NCI-H2196 treated with DMSO at 0.1 percent for 48 hours (cell line): ENCODE measurements around the gene LMBRD1.
"Not testable (repeated sequence)": the region's sequence is repeated elsewhere in the genome, so short reads cannot be mapped to it uniquely, and the experiment has no call there.

Source experiments
- DNase-seq: peaks from one replicate; lab custom pipeline; 2025; ENCODE audit not compliant: unreplicated experiment; lab: John Stamatoyannopoulos, UW

Gene LMBRD1

DNA sequence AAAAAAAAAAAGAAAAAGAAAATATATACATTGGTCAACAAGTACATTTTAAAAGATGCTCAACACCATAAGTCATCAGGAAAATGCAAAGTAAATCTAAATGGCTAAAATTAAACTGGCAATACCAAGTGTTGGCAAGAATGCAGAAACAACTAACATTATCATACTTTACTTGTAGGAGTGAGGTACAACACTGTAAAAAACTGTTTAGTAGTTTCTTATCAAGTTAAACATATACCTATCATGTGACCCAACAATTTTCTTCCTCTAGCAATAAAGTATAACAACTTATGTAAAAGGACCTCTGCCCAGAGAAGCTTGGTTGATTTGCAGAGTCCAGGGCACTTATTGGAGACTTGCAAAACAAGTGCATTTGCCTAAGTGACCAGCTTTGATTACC is 40.4 kb downstream of the LMBRD1 start:
- no peak for DNase-seq

- no peak for DNase-seq
Measured at GRCh38 chr6:69735027-69735426, 61.8 kb downstream of the LMBRD1 start.

DNA sequence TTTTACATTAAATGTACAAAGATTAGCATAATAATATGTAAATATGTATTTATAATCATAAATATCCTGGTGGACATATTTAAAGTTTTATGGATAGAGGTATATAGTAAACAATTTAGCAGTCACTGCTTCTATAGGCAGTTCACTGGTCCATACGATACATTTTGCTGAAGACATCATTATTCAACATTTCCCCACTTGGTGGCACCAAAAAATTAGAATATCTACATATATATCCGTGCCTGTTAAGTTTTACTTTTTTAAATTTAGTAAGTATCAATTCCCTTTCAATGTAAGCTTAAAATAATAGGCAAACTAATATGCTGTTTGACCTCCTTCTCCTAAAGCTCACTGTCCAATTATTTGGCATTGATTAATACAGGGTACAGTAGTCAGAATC is 64.2 kb downstream of the LMBRD1 start:
- no peak for DNase-seq

GRCh38 chr6:69732045-69732444 is 64.8 kb downstream of the LMBRD1 start:
- no peak for DNase-seq

DNA sequence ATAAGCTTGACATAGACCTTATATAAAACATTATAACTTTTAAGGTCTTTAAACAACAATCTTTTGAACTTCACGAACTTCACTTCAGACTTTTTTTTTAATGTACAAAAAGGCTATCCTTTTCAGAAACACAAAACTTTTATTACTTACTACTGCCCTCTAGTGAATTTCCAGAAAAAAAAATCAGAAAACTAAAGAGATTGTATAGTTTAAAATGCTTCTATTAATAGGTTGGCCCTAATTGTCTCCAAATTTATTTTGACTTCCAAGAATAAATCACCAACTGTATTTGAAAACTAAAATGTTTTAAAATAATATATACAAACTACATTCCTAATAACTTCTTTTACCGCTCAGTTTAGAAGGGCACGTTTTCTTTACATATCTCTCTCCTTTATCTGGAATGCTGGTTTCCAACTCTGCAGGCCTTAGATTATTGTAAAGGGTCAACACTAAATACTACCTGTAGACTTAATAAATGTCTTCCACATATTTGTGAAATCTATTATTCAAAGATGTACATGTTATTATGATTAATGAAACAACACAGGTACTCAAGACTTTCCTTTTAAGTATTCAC is 66.8 kb downstream of the LMBRD1 start:
- DNase-seq, result no peak

DNA sequence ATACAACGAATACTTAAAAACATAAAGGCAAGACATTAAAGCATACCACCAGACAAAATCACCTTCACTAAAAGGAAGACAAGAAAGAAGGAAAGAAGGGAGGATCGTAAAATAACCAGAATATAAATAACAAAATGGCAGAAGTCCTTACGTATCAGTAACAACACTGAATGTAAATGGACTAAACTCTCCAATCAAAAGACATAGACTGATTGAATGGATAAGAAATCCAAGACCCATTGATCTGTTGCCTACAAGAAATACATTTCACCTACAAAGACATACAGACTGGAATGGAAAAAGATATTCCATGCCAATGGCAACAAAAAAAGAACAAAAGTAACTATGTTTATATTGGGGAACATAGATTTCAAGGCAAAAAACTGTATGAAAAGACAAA is 74.1 kb downstream of the LMBRD1 start:
- DNase-seq, result no peak

GRCh38 chr6:69719602-69720193 is 77.1 kb downstream of the LMBRD1 start:
- no peak for DNase-seq

DNA sequence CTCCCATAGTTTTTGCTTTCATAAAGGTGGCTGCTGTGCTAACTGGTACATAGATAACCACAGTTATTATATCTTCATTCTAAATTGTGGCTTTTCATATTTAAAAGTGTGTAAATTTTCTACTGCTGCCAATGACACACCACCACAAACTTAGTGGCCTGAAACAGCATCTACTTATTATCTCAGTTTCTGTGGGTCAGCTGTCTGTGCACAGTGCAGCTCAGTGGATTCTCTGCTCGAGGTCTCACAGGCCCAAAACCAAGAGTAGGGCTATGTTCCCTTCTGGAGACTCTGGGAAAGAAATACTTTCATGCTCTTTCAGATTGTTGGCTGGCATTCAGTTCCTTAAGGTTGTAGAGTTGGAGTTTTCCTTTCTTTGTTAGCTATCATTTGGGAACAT is 90.1 kb downstream of the LMBRD1 start:
- DNase-seq, result no peak

DNA sequence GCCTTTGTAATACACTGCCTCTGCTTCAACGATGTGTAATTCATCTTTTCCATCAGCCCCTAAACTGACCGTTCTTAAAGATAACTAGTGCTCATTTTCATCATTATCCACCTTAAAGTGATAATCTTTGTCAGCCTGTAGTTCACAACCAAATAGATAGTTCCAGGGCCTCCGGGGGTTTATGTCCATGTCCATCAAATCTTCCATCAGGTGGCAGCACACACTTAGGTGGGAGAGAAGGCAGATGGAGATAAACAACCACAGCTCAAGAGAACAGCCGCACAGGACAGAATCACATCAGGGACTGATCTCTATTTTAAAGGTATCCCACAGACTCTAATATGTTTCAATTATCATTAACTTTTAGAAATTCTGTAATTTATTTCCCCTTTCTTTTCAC is 90.9 kb downstream of the LMBRD1 start:
- DNase-seq, result no peak

DNA sequence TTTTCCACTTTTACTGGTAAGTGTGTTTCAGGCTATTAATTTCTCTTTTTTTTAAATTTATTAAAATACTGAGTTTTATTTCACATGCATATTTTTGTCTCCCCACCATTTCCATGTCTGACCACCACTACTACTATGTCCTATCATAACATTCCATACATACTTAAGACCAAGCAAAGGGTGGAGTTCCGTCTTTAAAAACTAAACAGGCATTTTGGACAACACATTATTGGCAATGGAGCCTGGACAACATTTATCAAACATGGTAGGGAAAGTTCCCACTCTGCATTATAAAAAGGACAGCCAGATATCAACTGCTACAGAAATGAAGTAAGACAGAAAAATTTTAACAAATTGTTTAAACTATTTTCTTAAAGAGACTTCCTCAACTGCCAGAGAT is 91.9 kb downstream of the LMBRD1 start:
- no peak for DNase-seq

DNA sequence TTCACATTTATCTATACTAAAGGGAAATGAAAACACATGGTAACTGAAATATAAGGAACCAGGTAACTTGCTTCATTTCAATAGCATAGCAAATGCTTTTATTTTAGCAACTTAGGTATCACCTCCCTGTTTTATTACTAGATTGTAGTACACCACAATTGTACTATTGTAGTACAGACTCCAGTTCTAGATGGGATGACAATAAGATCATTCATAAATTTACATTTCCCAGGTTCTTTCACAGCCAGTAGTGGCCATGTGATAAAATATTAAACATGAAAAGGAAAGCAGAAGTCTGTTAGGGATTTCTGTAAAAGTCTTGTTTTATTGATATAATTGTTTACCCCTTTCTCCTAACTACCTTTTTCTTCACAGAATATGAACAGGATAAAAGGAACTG is 97.2 kb downstream of the LMBRD1 start:
- DNase-seq, result no peak

DNA sequence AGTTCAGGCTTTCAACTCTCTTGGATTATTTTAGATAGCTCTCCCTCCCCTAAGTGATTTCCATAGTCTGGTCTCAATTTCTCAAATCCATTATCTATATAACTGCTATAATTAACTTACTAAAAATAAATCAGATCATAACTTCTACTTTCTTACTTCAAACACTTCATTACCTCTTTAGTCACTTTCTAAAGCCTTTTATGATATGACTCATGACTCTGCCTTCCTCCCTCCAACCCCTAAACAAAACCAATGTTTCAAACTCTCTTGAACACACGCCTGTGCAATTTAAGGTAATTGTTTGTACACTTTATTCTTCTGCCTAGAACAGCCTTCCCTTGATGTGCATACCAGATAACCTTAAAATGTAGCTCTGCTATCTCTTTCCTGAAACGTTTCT is 100.5 kb downstream of the LMBRD1 start:
- no peak for DNase-seq

DNA sequence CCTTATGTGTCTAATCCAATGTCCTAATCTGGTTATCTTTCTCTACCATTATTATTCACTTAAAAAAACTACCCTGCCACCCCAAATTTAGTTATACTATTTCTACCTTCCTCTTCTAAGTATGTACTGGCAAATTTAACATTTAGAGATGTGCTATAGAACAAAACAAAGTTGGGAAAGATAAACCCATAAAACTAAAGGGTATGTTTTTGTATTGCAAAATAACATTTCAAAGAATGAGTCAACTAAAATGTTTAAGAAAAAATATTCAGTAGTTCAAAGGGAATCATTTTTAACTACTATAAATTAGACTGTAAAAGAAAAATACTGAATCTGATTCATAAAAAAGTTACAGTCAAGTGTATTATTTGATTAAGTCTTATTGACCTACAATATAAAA is 103.0 kb downstream of the LMBRD1 start:
- no peak for DNase-seq

DNA sequence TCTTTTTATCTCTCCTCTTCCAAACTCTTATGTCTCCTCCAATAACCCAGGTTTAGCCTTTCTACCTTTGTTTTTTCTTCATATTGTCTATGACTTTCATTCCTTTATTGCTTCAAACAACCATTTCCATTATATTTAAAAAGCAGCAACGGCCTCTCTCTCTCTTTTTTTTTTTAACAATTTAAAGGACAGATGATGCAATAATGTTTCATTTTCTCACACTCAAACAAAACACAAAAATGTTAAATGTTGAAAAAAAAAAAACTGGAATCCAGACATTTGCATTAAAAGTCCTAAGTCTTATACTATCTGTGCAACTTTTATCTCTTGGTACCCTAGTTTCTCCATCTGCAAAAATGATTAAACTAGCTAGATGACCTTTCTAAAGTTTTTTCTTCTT is 105.8 kb downstream of the LMBRD1 start:
- no peak for DNase-seq

GRCh38 chr6:69680302-69680701 is 116.5 kb downstream of the LMBRD1 start:
- DNase-seq, result no peak

- DNase-seq, result no peak
Measured at GRCh38 chr6:69673298-69673697, 123.5 kb downstream of the LMBRD1 start.

DNA sequence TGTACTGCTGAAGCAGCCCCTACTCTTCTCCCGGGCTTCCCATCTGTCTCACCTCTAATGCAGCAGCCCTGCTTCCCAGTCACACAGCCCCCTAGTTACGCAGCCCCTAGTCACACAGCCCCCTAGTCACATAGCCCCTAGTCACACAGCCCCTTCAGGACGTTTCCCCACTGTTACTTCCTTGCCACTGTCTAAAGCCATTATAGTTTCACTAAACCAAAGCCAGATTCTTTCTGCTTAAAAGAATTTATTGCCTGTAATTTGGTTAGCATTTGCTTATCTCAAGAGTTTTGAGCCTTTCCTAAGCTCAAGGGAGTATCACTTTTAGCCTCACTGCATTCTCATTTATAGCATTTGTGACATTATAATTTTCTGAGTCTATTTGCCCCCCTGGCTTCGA is 127.9 kb downstream of the LMBRD1 start:
- DNase-seq, result no peak

DNA sequence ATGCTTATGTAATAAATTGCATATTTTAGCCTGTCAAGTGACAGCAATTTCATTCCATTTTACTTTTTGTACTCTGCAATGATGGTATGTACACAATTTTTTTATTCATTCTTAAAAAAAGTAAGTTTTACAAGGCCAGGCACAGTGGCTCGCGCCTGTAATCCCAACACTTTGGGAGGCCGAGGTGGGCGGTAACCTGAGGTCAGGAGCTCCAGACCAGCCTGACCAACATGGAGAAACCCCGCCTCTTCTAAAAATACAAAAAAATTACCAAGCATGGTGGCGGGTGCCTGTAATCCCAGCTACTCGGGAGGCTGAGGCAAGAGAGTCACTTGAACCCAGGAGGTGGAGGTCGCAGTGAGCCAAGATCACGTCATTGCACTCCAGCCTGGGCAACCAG is 130.0 kb downstream of the LMBRD1 start:
- not testable (repeated sequence) for DNase-seq

DNA sequence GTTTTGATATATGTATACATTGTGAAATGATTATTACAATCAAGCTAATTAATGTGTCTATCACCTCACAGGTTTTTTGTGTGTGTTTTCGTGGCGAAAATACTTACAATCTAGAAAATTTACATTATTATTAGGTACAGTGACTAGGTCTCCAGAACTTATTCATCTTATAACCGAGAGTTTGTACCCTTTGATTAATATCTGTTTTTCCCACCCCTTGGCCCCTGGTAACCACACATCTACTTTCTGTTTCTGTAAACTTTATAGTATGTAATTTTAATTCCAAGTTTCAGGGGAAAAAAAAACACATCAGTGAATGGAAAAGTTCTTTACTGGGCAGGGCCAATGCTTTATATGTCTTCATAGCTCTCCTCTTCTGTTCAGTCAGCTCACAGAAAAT is 131.4 kb downstream of the LMBRD1 start:
- DNase-seq, result no peak

DNA sequence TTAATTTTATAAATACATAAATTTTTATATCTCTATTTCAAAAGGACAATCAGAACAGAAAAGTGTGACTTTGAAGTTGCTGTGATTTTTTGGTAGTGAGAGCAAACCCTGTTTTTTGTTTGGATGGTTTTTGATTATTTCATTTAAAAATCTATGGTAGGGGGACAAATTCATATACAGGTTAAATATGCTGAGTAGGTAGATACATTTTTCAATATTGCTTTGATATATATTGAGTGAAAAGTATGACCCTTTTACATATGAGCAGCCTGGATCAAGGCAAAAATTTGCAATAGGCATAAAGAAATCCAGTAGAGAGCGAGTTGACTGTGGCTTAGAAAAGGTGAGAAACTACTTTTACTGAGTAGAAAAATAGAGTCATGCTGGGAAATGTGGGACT is 132.3 kb downstream of the LMBRD1 start:
- no peak for DNase-seq

DNA sequence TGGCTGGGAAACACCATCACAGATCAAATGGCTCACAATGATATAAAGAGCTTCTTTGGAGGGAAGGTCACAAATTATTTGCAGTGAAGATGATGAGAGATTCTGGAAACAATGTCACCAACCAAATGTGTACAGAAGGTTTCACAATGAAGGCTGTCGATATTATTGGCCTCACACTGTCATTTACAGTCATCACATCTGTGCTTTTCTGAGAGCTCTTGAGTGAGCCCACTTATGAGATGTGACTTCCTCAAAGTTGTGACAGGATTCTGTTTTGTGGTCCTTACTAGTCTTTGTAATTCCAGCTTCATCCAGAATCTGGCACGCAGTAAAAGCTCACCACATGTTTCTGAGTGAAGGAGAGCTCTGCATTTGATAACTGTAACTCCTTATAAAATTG is 133.6 kb downstream of the LMBRD1 start:
- DNase-seq, result no peak

DNA sequence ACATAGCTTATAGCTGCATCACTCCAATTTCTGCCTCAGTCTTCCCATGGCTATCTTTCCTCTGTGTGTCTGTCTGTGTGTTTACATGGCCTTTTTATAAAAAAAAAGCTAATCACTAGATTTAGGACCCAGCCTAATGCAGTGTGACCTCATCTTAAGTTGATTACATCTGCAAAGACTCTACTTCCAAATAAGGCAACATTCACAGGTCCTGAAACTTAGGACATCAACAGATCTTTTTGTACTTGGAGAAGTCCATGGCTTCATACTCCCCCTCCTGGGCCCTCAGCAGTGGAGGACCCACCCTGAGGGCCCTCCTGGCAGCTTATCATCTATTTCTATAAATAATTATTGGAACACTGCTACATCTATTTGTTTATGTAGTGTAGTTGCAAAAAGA is 146.1 kb downstream of the LMBRD1 start:
- no peak for DNase-seq

- DNase-seq, result no peak
Measured at GRCh38 chr6:69647726-69648125, 149.1 kb downstream of the LMBRD1 start.
